GM18499 (cell line): ENCODE measurements around the gene MYNN.

ENCODE experiments used
- ATAC-seq: cut with Tn5 transposase; IDR thresholded peaks from one replicate; pipeline ENCODE4 v1.9.1; 2021; ENCODE audit warnings: moderate number of reproducible peaks; ENCODE audit not compliant: insufficient read depth, unreplicated experiment

Gene MYNN

GRCh38 chr3:169774186-169774585 lies 990 bp downstream of the MYNN start:
- ATAC-seq, result no peak

- ATAC-seq, result no peak
These were observed 4.6 kb downstream of the MYNN start for GRCh38 chr3:169777822-169778221.

GRCh38 chr3:169780742-169781141 lies 7.5 kb downstream of the MYNN start:
- no peak for ATAC-seq

- no peak for ATAC-seq
These were observed 8.1 kb downstream of the MYNN start for GRCh38 chr3:169781209-169781855.

- ATAC-seq, result no peak
These were observed 13.9 kb downstream of the MYNN start for GRCh38 chr3:169787120-169787519.

- ATAC-seq, result no peak
These were observed 14.6 kb downstream of the MYNN start for GRCh38 chr3:169787791-169788190.

- ATAC-seq, result no peak
These were observed 17.0 kb downstream of the MYNN start for GRCh38 chr3:169790219-169790618.

- no peak for ATAC-seq
These were observed 17.7 kb downstream of the MYNN start for GRCh38 chr3:169790687-169791429.

- no peak for ATAC-seq
These were observed 19.2 kb downstream of the MYNN start for GRCh38 chr3:169792359-169792758.

GRCh38 chr3:169804681-169805080 lies 31.5 kb downstream of the MYNN start:
- no peak for ATAC-seq

GRCh38 chr3:169809230-169809795 lies 36.1 kb downstream of the MYNN start:
- no peak for ATAC-seq

- ATAC-seq, result no peak
These were observed 38.6 kb downstream of the MYNN start for GRCh38 chr3:169811631-169812331.

GRCh38 chr3:169812332-169813235 lies 39.4 kb downstream of the MYNN start, which contains the start of the genes LRRC34 and LRRIQ4:
Gene LRRC34 (minus strand): TSS chr3:169812904. CDS start chr3:169812548, 356 bp downstream.
Gene LRRIQ4 (plus strand): TSS chr3:169812870. CDS start chr3:169821922, 9,052 bp downstream.
- peak; percentile 39 for ATAC-seq

GRCh38 chr3:169813278-169813677 lies 40.1 kb downstream of the MYNN start:
- ATAC-seq, result no peak

- peak; percentile 87 for ATAC-seq
These were observed 40.7 kb downstream of the MYNN start for GRCh38 chr3:169813757-169814517.

- no peak for ATAC-seq
These were observed 42.5 kb downstream of the MYNN start for GRCh38 chr3:169815590-169816150.

- no peak for ATAC-seq
These were observed 45.1 kb downstream of the MYNN start for GRCh38 chr3:169818316-169818715.

GRCh38 chr3:169822091-169822490 lies 48.9 kb downstream of the MYNN start:
- ATAC-seq, result no peak

- ATAC-seq, result no peak
These were observed 49.3 kb downstream of the MYNN start for GRCh38 chr3:169822540-169822939.
